GM18868 (cell line): Measurements from ENCODE around the gene ARHGEF19.
"Not testable (repeated sequence)": the region's sequence is repeated elsewhere in the genome, so short reads cannot be mapped to it uniquely, and the experiment has no call there.

ENCODE experiments used
- ATAC-seq: cut with Tn5 transposase; IDR thresholded peaks from one replicate; pipeline ENCODE4 v1.9.1; 2021; ENCODE audit warnings: mild to moderate bottlenecking, moderate library complexity; ENCODE audit not compliant: unreplicated experiment

The ARHGEF19 gene

GRCh38 chr1:16168144-16168495 lies 44.3 kb downstream of the ARHGEF19 start:
- not testable (repeated sequence) for ATAC-seq

- ATAC-seq, result no peak
Measured at GRCh38 chr1:16167331-16168143, 44.9 kb downstream of the ARHGEF19 start.

- ATAC-seq, result no peak
Measured at GRCh38 chr1:16166117-16166516, 46.3 kb downstream of the ARHGEF19 start.

- no peak for ATAC-seq
Measured at GRCh38 chr1:16165548-16165947, 46.9 kb downstream of the ARHGEF19 start.

GRCh38 chr1:16165073-16165364 lies 47.4 kb downstream of the ARHGEF19 start:
- no peak for ATAC-seq

- ATAC-seq, result no peak
Measured at GRCh38 chr1:16164213-16165072, 48.0 kb downstream of the ARHGEF19 start.

GRCh38 chr1:16163608-16164212 lies 48.7 kb downstream of the ARHGEF19 start:
- ATAC-seq, result not testable (repeated sequence)

GRCh38 chr1:16162163-16162822 lies 50.2 kb downstream of the ARHGEF19 start:
- no peak for ATAC-seq

GRCh38 chr1:16161717-16162116 lies 50.7 kb downstream of the ARHGEF19 start:
- no peak for ATAC-seq

- no peak for ATAC-seq
Measured at GRCh38 chr1:16158993-16159831, 53.2 kb downstream of the ARHGEF19 start.

- ATAC-seq, result no peak
Measured at GRCh38 chr1:16158025-16158424, 54.4 kb downstream of the ARHGEF19 start.

GRCh38 chr1:16156848-16157495 lies 55.5 kb downstream of the ARHGEF19 start:
- no peak for ATAC-seq

- no peak for ATAC-seq
Measured at GRCh38 chr1:16155537-16156410, 56.7 kb downstream of the ARHGEF19 start, which contains the start of gene EPHA2. EPHA2 (minus strand) TSS chr1:16156069; CDS start chr1:16155932, 137 bp downstream.

GRCh38 chr1:16153999-16154673 lies 58.3 kb downstream of the ARHGEF19 start:
- ATAC-seq, result no peak

GRCh38 chr1:16153096-16153998 lies 59.1 kb downstream of the ARHGEF19 start:
- no peak for ATAC-seq

GRCh38 chr1:16152481-16153087 lies 59.9 kb downstream of the ARHGEF19 start:
- ATAC-seq, result no peak

- ATAC-seq, result no peak
Measured at GRCh38 chr1:16151995-16152384, 60.5 kb downstream of the ARHGEF19 start.
